HCEC 1CT (cell line): Measurements from ENCODE around the gene JARID2.

Experiments
- DNase-seq: peaks from one replicate; pipeline ENCODE4 v3.0.0-alpha.2; 2017

The JARID2 gene

DNA sequence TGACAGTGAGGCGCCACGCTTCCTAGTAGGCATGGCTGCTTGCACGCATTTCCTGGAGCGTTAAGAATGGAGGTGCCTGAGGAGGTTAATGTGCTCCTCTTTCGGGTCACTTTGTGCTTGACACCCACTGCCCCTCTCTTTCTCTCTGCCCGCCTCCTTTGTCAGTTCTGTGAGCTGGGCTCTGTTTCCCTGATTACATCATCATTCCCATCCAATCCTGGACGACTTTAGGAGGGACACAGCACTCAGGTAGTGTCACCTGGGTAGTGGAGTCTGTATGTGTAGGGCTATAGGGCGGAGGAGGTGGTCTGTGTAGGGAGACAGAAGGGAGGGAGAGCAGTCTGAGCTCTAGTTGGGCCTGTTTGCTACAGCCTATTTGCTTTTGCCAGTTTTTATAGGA is 136.8 kb downstream of the JARID2 start:
- DNase-seq = no peak

- no peak for DNase-seq
Observed at GRCh38 chr6:15384901-15385300, 139.0 kb downstream of the JARID2 start.

DNA sequence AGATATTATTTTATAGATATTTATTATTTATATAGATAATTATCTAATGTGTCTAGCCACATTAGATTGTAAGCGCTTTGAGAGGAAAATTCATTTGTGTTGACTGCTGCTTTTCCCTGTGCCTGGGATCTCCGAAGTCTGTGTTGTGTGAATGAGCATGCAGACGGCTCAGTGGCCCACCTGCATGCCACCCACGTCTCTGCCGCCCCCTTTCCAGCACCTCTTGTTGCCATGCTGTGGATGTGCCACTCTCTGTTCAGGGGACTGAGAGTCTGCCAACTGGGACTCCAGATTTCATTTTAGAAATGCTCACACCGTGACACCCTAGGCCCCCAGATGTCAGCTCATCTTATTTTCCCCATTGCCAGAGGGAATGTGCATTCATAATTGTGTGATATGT is 139.7 kb downstream of the JARID2 start:
- no peak for DNase-seq

DNA sequence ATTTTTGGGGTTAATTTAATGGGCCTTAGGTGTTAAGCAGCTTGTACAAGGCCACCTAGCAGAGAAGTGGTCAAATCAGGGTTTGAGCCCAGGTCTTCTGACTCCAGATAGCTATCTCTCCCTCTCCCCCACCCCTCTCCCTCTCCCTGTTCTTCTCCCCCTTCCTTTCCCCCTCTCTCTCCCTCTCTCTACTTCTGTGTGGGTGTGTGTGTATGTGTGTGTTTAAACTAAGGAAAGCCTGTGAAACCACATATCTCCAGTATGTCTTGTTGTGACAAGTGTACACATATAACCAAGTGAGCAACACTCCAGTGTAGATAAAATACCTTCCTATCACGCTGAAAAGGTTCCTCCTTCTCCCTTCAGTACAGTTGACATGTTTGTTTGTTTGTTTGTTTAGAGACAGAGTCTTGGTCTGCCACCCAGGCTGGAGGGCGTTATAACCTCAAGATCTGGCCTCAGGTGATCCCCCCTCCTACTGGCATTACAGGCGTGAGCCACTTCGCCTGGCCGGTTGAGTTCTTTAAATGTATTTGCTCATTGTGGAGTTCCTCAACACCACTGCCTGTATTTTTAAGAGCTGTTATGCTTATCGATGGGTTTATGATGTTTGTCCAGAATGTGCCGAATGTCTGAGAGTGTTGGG is 140.4 kb downstream of the JARID2 start:
- DNase-seq = no peak

GRCh38 chr6:15386756-15387112 is 140.9 kb downstream of the JARID2 start:
- no peak for DNase-seq

GRCh38 chr6:15387118-15387517 is 141.2 kb downstream of the JARID2 start:
- no peak for DNase-seq

DNA sequence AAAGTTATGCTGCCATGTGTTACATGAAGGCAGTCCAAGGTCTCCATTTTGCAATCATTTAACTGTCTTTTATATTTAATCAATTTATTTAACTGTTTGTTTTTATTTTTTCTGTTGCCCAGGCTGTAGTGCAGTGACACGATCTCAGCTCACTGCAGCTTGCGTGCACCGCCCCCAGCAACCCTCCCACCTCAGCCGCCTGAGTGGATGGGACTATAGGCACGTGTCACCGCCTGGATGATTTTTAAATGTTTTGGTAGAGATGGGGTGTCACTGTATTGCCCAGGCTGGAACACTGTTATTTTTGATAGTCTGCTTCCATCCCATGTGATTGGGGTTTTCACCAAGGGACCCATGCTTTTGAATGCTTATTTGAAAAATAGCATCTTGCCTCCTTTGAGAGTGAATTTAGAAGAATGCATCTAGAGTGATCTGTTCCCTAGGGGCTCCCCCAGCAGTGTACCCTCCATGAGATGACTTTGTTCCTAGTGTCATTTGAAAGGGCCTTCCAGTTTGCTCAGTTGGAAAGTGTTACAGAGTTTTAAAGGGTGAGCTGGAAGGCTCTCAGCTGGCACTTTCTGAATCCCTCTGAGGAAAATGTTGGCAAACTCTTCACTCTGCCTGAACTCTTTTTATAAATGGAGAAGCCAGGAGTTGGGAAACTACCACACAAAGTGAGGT is 143.4 kb downstream of the JARID2 start:
- no peak for DNase-seq

GRCh38 chr6:15389765-15390723 is 144.2 kb downstream of the JARID2 start:
- peak; percentile 25 for DNase-seq

GRCh38 chr6:15391500-15391899 is 145.6 kb downstream of the JARID2 start:
- no peak for DNase-seq

GRCh38 chr6:15392182-15392581 is 146.3 kb downstream of the JARID2 start:
- DNase-seq = no peak

GRCh38 chr6:15393605-15394004 is 147.7 kb downstream of the JARID2 start:
- DNase-seq = no peak

DNA sequence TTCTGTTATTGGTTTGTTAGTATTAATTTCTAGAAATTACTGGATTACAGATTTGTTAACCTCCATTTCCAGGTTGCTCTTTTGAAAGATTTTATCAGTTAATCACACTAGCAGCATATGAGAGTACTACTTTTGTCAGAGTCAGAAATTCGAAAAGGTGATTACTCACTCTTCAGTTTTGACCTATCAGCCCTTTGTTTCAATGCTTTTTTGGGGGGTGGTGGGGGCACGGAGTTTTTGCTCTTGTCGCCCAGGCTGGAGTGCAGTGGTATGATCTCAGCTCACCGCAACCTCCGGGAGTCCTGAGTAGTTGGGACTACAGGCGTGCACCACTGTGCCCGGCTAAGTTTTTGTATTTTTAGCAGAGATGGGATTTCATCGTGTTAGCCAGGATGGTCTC is 149.2 kb downstream of the JARID2 start:
- DNase-seq = no peak

DNA sequence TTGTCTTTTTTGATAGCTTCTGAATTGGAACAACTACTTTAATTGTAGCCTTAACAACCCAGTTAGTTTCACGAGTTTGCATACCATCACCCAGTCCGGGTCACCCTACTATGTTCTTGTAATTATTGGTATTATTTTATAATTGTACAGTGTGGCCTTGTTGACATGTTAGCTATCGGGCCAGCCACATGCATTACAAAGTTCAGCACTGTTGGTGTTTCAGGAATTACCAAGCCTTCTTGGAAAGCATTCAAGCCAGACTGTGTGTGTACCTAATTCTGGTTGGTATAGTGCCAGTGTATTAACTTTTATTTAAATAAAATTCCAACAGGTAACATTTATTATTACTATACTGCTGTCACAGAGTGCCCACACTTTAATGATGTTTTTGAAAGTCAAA is 150.9 kb downstream of the JARID2 start:
- no peak for DNase-seq

GRCh38 chr6:15398633-15399275 is 152.9 kb downstream of the JARID2 start:
- DNase-seq = no peak

- DNase-seq = peak; percentile 59
Observed at GRCh38 chr6:15399641-15400470, 154.0 kb downstream of the JARID2 start.

- no peak for DNase-seq
Observed at GRCh38 chr6:15400572-15401004, 154.7 kb downstream of the JARID2 start.

- DNase-seq = no peak
Observed at GRCh38 chr6:15401120-15401519, 155.3 kb downstream of the JARID2 start.

GRCh38 chr6:15401769-15402250 is 155.9 kb downstream of the JARID2 start:
- no peak for DNase-seq

GRCh38 chr6:15402406-15403045 is 156.7 kb downstream of the JARID2 start:
- DNase-seq = no peak

- DNase-seq = no peak
Observed at GRCh38 chr6:15403094-15403755, 157.4 kb downstream of the JARID2 start.

- no peak for DNase-seq
Observed at GRCh38 chr6:15404685-15404980, 158.8 kb downstream of the JARID2 start.
